C4-2B (cell line): ENCODE data around the gene RMI2.

ENCODE experiments used
- H3K27ac ChIP-seq: fragments of 450-650 bp; 2 replicates; pipeline ENCODE4 v1.5.1; 2017
- ZFX ChIP-seq: fragments of 450-650 bp; IDR thresholded peaks from 2 replicates; pipeline ENCODE4 v1.6.1; 2017
- TF ChIP-seq, protein P1 (sequence below): fragments of 450-650 bp; conservative IDR thresholded peaks from 2 replicates; pipeline ENCODE4 v1.5.1; 2017; ENCODE audit warnings: mild to moderate bottlenecking

RMI2 gene

DNA sequence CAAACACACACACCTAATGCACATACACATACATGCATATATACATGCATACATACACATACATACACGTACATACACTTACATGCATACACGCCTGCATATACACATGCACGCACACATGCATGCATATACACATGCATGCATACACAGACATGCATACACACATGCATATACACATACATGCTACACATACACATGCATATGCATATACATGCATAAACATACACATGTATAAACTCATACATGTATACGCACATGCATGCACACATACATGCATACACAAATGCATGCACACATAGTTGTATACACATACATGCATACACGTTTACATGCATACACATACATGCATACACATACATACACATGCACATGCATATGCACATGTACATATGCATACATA, 23.6 kb upstream of the RMI2 start:
- TF ChIP-seq, protein P1, sequence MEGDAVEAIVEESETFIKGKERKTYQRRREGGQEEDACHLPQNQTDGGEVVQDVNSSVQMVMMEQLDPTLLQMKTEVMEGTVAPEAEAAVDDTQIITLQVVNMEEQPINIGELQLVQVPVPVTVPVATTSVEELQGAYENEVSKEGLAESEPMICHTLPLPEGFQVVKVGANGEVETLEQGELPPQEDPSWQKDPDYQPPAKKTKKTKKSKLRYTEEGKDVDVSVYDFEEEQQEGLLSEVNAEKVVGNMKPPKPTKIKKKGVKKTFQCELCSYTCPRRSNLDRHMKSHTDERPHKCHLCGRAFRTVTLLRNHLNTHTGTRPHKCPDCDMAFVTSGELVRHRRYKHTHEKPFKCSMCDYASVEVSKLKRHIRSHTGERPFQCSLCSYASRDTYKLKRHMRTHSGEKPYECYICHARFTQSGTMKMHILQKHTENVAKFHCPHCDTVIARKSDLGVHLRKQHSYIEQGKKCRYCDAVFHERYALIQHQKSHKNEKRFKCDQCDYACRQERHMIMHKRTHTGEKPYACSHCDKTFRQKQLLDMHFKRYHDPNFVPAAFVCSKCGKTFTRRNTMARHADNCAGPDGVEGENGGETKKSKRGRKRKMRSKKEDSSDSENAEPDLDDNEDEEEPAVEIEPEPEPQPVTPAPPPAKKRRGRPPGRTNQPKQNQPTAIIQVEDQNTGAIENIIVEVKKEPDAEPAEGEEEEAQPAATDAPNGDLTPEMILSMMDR: no peak
- TF ChIP-seq ZFX: no peak
- no peak overlapping the region for H3K27ac ChIP-seq

DNA sequence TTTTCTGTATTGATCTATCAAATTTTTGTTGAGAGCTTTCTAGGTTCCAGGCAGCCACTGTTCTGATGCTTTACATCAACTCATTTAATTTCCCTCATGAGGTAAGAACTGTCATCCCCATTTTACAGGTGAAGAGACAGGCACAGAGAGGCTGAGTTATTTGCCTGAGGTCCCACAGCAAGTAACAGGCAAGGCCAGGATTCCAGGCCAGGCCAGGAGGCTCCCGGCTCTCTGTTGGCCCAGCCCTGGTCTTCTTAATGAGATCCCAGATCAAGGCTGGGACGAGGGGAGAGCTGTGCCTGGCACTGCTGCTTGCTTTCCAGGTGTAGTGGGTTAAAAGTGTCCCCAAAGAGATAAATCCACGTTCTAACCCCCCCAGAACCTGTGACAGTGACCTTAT, 22.4 kb upstream of the RMI2 start:
- TF ChIP-seq, protein P1: no peak
- no peak for TF ChIP-seq ZFX

DNA sequence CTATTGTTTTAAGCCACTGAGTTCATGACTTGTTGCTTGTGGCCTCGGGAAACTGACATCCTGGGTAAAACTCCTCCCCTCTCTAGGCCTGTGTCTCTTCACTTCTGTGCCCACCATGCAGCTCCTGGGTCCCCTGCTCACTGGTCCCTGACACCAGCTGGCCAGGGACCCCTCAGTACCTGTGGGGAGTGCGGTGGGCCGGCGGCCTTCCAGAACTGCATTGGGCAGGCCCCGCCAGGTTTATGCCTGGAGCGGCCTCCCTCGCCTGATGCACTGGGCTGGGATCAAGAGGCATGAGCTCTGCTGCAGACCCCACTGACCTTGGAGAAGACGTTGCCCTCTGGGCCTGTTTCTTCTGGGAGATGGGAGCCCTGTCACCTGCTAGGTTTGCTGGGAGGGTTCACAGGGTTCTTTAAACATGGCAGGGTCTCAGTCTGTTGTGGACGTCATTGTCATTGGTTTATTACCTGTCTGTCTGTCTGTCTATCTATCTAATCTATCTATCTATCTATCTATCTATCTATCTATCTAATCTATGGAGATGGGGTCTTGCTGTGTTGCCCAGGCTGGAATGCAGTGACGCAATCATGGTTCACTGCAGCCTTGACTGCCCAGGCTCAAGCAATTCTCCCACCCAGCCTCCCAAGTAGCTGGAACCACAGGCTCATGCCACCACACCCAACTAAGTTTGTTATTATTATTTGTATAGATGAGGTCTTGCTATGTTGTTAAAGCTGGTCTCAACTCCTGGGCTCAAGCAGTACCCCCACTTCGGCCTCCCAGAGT, 21.5 kb upstream of the RMI2 start:
- TF ChIP-seq, protein P1: no peak
- no peak for TF ChIP-seq ZFX
- no peak overlapping the region for H3K27ac ChIP-seq

More for the DNA sequence above, 22.4 kb upstream of the RMI2 start:
- no peak overlapping the region for H3K27ac ChIP-seq

- no peak for TF ChIP-seq ZFX
- TF ChIP-seq, protein P1: no peak
- no peak overlapping the region for H3K27ac ChIP-seq
Observed at GRCh38 chr16:11325404-11326083, 19.7 kb upstream of the RMI2 start.

DNA sequence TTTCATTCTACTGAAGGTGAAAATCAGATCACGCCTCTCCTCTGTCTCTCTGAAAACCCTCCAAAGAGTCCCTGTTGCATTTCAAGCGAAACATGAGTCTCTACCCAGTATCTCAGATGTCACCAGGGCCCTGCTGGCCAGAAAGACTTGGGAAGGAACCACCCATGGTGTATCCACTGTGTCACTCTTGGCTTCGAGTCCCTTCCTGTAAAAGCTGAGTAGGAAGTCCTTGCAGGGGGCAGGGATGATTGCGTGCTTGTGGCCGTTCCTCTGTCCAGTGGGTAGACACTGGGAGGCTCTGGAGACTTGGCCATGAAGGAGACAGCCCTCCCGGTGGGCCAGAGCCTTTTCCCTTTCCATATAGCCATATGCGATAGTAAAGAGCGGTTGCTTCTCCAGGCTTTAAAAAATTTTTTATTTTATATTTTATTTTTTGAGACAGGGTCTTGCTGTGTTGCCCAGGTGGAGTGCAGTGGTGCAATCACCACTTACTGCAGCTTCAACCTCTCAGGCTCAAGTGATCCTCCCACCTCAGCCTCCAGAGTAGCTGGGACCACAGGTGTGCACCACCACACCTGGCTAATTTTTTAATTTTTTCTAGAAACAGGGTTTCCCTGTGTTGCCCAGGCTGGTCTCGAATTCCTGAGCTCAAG, 19.0 kb upstream of the RMI2 start:
- no peak overlapping the region for H3K27ac ChIP-seq

DNA sequence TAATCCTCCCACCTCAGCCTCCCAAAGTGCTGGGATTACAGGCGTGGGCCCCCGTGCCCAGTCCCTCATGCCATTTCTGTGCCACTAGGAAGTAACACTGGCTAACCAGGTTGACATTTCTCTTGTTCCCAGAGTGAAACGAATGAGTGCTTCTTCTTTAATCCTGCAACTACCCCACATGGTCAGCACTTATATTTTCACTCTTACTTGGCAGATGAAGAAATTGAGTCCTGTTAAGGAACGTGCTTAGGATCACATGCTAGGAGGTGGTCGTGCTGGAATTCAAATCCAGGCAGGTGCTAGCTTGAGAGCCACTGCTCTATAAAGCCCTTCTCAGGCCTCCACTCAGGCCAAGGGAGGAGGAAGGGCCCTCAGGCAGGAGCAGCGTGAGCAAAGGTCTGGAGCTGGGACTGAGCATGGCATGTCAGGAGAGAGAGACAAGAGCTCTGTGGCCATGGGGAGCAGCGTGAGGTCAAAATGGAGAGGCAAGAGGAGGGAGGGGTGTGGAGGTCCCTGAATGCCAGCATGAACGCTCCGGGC, 18.5 kb upstream of the RMI2 start:
- TF ChIP-seq, protein P1: no peak
- TF ChIP-seq ZFX: no peak
- H3K27ac ChIP-seq: no peak overlapping the region

More for the DNA sequence above, 19.0 kb upstream of the RMI2 start:
- TF ChIP-seq, protein P1: no peak
- TF ChIP-seq ZFX: no peak
